Mucosa of gallbladder (tissue), 1 donor: Measurements from ENCODE around the gene LARGE1. TPM values are rescaled to one million over a fixed set of nuclear protein-coding genes. Genes with fewer than 3 reads are reported as not detected.

ENCODE experiments used
- DNase-seq: peaks from one replicate; pipeline ENCODE4 v3.0.0-alpha.2; 2020; ENCODE audit warnings: low spot score
- total RNA-seq: library from RNA; stranded (reverse); gene quantifications from one replicate; pipeline ENCODE4 v1.2.1, GENCODE V29; 2021
- donor health status: DM: no; HTN: no; CAD: no.

LARGE1 gene
- total RNA-seq, 1 donor from 2014 or later, result 65.6 TPM

DNA sequence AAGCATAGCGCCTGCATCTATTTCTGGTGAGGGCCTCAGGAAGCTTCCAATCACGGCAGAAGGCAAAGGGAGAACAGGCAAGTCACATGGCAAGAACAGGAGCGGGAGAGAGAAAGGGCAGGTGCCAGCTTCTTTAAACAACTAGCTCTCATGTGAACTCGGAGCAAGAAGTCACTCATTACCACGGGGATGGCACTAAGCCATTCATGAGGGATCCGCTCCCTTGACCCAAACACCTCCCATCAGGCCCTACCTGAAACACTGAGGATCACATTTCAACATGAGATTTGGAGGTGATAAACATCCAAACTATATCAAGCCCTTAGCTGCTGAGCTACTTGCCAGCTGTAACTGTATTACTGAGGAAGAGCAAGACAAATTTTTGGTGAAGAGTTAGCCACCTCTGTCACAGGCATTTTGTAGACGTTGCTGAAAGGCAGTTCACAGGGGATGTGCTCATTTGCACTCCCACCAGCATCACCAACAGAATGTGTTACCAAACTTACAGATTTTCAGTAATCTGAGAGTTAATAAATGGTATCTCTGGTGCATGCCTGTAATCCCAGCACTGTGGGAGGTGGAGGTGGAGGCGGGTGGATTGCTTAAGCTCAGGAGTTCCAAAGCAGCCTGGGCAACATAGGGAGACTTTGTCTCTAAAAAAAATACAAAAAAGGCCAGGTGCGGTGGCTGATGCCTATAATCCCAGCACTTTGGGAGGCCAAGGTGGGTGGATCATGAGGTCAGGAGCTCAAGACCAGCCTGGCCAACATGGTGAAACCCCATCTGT is 398.2 kb downstream of the LARGE1 start:
- DNase-seq, result no peak

DNA sequence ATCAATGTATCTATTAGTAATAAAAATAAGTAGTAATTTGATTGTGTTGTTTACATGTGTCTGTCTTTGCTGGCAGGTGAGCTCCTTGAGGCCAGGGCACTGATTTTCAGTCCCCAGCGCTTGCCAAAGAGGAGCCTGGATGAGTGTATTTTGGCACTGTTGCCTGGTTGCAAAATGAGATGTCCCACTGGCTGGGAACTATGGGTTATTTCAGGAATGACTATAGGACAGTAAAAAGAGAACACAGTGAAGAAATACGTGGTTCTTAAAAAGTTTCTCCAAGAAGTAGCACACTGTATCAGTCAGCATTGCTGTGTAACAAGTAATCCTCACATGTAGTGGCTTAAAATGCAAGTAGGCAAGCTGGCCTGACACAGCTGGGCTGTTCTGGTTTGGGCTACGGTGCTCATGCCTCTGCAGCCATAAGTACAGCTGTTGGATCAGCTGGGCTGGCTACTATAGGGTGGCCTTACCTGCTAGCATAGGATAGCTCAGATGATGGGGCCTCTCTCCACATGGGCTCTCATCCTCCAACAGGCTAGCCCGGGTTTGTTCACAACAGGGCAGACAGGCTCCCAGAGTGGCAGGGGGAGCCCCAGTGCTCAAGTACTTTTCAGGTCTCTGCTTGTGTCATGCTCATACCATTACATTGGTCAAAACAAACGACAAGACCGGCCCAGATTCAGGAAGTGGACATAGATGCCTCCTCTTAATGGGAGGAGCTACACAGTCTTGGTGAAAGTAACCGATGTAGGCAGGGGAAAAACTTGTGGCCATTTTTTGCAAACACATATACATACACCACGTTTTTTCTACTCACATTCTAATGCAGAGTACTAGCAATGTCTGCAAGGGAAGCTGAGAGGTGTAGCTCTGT is 399.1 kb downstream of the LARGE1 start:
- DNase-seq, result no peak

DNA sequence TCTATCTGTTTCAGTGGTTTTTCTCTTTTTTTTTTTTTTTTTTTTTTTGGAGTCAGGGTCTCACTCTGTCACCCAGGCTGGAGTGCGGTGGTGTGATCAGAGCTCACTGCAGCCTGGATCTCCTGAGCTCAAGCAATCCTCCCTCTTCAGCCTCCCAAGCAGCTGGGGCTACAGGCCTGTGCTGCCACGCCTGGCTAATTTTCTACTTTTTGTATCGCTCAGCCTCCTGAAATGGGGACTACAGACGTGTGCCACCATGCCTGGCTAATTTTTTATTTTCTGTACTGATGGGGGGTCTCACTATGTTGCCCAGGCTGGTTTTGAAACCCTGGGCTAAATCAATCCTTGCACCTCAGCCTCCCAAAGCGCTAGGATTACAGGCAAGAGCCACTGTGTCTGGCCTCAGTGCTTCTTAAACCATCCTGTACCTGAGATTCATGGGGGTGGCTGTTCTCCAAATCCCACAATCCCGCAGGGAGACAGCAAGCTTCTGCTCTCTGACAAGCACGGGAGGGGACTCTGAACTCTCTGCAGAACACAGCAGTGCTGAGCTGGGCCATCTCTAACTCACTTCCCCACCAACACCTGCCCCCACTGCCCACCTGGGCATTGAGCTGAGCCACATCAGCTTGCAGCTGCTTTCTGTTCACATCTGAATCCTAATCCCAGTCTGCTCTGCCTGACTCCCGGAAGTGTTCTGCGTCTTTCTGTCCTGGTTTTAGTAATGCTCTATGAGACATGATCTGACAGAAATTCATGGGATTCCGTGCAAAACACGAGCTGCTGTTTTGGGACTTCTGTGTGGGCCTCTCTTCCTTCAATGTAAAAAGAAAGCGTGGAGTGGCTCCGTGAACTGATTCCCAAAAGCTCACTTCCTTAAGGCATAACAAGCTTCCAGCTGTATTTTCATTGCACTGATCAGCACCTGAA is 400.0 kb downstream of the LARGE1 start:
- DNase-seq, result no peak

DNA sequence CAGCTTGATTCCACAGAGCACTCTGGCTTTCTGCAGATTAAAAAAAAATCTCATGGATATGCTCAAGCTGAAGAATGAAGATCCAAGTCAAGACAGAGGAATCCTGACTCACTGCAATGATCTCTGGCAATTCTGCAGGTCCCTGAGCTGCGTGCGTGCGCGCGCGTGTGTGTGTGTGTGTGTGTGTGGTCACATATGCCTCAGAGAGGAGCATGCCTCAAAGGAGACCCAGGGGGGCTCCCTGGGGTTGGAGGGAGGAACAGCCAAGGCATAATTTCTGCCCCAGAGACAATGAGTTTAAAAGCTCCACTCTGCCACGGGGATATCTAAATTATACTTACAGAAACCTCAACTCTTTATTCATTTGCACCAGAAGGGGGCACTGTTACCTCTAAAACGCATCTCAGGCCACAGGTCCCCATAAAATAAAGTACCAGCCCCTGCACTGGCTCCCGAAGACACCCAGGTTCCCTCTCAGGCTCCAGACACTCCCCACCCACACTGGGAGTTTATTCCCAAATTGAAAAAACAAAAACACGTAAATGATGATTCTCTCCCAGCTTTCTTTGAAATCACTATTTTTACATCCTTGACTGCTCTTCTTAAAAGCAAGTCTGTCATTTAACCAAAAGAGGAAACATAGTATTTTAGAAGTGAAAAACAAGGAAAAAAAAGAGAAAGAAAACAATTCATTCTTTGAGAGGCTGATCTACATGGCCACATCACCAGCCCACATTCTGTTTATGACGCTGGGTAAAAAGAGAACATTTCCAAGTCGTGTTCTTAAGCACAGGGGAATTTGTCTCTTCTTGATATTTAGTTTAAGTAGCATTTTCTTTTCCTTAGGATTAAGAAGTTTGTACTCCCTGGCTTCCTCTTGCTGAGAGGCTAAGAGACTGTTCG is 401.0 kb downstream of the LARGE1 start:
- DNase-seq, result peak; percentile 34

DNA sequence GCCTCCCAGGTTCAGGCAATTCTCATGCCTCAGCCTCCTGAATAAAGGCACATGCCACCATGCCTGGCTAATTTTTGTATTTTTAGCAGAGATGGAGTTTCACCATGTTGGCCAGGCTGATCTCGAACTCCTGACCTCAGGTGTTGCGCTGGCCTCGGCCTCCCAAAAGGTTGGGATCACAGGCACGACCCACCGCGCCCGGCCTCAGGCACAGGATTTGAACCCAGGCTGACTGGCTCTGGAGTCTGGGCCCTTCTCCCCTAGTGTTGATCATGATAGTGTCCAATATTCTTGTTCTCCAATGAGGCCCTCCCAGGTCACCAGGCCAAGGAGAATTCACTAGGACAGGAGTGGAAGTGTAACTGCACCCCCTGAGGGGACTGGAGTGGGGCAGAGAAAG is 401.9 kb downstream of the LARGE1 start:
- DNase-seq, result no peak

DNA sequence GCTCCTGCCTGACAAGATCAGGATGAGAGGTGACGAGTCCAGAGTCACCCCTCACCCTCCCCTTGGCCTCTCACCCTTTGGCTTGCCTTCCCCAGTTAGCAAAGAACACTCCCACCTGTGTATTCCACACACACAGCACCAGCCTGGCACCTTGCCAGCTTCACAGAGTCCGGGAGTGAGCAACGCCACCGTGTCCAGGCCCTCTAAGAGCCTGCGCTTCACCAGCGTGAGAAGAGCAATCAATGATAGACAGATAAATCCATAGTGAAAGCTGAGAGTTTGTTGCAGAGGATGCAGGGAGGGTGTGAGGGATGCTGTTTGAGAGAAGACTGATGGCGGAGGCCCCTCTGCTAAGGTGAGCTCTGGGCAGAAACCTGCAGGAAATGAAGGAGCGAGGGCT is 404.5 kb downstream of the LARGE1 start:
- DNase-seq, result no peak

DNA sequence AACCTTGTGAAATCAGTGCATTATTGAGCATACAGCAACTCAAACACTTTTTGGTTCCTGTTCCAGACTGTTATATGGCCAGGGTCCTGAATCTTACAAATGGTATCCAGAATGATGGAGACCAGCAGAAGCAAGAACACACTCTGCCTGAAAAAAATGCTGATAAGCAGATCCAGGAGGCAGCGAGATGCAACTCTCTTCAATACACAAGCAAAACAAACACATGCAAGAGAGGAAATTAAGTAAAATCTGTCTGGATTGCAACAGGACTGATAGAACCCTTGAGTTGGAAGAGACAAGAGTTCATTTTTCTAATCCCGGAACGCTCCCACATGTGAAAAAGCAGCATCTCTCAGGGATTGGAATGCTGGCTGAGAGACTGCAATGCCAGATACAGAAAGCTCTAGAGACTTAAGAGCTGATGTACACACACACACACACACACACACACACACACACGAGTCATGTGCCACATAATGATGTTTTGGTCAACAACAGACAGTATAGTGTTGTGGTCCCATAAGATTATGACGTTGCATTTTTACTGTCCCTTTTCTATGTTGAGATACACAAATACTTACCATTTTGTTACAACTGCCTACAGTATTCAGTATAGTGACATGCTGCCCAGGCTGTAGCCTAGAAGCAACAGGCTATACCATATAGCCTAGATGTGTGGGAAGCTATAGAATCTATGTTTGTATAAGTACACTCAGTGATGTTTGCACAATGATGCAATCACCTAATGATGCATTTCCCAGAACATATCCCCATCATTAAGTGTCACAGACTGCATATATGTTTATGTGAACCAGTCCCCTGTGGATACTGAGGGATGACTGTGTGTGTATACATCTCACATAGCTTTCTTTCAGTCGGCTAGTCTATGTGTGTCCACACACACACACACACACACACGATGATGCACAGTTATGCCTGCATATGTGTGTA is 406.6 kb downstream of the LARGE1 start:
- DNase-seq, result no peak

DNA sequence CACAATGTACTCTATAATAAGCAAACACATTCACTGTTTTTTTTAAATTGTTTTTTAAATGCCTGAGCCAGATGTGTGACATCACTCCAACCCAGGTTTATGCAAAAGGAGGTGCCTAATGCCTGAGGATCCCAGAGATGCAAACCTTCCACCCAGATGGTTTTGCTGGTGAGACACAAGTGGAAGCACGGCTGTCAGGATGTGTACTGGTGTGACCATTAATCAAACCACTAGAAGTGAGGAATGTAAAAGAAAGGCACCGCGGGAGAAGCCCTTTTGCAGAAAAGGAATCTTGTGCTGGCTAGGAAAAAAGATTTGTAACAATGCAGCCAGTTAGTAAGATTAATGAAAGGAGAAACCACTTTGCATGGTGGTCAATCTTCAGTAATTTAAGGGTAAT is 407.4 kb downstream of the LARGE1 start:
- no peak for DNase-seq

DNA sequence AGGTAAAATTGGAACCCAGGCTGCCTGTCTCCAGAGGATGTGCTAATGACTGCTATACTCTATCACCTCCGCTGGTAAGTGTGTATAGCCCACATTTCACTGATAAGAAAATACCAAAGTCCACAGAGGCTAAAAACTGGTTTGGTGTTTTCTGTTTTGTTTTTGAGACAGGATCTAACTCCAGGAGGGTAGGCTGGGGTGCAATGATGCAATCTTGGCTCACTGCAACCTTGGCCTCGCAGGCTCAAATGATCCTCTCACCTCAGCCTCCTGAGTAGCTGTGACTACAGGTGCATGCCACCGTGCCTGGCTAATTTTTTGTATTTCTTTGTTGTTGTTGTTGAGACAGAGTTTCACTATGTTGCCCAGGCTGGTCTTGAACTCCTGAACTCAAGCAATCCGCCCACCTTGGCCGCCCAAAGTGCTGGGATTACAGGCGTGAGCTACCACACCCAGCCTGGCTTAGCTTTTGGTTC is 409.8 kb downstream of the LARGE1 start:
- DNase-seq, result no peak

DNA sequence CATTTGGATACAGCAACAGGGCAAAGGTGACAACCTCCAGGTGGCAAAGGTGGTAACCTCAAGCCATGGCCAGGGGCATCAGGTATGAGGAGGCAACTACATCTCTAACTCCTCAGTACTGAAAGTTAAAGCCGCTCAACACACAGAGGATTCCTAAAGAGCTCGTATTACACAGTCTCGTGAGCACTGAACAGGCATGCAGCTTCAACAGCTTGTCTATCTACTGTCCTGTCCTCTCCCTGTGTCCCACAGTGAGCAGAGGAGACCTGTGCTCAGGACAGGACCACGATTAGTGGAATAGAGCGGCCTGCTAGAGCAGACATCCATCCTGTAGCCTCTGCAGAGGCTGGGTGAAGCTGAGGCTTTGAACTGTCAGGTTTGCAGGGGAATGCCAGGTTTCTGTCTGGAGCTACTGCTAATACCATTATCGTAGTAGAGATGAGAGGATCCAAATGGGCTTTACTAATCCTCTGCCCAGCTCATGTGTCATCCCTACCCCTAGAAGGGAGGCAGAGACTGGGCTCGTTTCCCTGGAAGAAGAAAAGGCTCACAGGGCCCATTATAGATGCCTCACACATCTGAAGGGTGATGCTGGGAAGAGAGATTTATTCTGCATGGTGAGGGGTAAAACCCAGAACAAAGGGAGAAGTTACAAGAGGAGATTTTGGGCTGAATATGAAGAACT is 415.2 kb downstream of the LARGE1 start:
- no peak for DNase-seq

DNA sequence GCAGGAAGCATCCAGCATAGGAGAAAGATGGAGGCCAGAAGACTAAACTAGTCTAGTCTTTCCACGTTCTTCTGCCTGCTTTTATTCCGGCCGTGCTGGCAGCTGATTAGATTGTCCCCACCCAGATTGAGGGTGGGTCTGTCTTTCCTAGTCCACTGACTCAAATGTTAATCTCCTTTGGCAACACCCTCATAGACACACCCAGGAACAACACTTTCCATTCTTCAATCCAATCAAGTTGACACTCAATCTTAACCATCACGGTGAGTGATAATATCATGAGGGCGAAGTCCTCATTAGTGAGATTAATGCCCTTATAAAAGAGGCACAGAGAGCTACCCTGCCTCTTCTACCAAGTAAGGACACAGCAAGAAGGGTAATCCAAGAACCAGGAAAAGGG is 424.2 kb downstream of the LARGE1 start:
- no peak for DNase-seq

DNA sequence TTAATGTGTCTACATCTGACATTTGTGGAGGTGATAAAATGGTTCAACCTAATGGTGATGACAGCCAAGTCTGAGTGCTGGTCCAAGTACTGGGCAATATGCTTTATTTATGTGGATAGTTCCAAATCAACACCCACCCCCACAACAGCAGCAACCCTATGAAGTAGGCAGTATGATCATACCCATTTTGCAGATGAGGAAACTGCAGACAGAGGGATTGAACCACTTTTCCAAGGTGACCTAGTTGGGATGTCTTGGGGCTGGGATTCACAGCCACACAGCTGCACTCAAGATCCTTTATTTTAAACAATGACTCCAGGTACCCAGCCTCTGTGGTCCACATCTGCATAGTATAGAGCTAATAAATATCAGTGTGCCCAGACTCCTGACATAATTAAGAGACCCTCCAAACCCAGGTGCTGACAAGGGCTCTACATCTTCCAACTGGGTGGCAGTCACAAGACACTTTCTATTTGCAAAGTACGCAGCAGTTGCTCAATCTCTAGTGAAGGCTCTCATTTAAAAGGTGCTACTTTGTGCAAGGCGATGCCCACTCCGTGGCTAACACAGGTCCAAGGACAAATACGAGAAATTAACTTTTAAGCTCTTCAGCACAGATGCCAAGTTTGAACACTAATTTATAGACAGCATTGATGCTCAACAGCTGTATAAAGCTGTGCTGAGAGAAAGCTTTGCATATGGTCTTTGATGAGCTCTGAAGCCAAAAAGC is 426.6 kb downstream of the LARGE1 start:
- DNase-seq, result no peak

DNA sequence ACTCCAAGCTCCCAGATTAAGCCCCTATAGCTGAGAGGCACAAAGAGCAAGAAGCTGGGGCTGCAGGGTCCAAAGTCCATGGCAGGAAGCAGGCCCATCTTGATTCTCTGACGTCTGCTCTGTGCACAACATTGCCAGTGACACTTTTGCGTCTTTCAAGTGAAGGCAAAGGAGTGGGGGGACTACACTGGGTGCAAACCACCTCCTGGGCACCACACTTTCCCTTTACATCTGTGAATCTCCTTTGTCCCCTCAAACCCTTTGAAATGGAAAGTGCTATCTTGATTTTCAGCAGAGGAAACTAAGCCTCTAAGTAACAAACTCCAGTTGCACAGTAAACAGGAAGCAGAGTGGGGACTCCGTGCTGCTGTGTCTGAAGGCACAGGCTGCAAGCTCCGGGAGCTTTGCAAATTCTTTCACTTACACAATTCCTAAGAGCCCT is 428.0 kb downstream of the LARGE1 start:
- DNase-seq, result peak; percentile 14

DNA sequence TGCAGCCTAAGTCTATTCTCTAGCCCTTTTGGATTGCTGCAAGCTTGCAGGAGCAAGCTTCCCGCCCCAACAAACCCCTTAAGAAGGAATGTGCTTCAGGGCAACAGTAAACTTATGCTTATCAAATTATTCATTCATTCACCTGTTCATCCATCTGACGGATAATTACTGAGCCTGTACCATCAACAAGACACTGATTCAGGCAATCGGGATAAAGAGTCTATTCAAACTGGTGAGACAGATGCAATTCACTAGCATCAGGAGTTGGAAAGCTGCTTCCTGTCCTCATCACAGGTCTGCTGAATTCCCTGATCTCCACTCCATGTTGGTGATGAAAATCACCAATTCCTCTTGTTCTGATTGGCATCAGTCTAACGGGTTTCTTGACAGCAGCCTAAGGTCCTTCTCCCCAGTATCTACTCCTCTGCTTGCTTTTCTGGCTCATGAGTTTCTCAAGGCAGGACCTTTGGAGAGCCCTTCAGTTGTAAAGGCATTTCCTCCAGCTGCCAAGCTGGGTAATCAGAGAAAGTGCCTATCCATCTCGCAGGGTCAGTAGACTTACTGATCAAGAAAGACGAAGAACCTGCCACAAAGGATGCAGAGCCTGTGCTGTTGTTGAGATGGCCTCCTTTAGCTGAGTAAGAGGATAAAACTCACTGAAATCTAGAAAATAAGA is 433.1 kb downstream of the LARGE1 start:
- DNase-seq, result no peak

DNA sequence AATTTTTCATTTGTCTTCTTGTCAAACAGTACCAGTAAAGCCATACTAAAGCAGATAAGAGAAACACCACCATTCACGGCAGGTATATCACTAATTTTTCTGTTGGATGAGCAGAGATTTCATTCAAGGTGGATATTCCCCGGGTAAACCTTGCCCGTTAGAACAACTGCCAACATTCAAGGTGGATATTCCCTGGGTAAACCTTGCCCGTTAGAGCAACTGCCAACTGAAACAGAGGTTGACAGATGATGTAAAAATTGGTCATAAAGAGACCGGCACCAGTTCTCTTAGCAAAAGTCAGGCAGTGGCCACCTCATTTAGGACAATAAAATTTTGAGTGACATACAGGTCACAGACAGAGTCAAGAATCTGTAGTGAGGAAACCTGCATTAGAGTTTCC is 438.7 kb downstream of the LARGE1 start:
- DNase-seq, result no peak

DNA sequence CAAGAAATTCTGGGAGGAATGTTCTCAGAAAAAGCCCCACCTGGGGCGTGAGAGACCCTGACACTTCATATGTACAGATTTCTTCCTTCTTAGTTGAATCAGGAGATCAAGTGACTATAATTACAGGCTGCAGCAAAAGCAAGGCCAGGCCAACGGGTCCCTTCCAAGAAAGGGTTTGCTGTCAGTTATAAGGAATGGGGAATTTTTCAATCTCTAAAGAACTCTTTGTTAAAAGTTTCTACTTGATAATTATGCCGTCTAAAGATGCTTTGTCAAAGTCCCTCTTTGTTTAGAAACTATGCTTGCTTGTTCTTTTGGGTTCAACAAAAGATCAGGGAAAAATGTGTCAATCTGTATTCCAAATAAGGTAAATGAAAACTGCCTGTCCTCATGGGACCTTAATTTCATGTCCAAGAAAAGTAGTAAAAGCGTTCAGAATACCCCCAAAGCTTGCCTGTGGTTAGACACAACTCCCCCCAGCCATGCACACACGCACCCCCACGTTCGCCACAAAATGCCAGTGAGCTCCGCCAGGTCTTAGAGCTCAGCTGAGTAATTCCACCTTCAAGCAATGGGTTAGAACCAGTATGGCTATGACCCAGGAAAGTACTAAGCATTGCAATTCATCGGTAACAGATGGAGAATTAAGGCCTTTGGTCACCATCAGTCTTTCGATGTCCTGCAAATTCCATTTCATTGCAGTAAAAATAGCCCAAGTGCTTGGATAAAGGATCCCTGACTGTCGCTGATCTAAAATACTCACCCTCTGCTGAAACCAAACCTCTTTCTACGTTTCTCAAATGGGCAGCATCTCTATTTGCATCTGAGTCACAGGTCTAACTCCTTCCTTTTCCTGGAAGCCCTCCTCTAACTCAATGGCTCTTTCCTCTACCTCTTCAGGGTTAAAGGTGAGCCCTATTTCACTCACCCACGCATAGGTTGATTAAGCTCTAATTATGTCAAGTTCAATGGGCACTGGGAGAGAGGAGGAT is 442.9 kb downstream of the LARGE1 start:
- no peak for DNase-seq
